Muscle of leg (tissue), 11 donors: ENCODE measurements around the gene BATF3. TPM values are rescaled to one million over a fixed set of nuclear protein-coding genes. Genes with fewer than 3 reads are reported as not detected.

Experiments used
- DNase-seq: peaks from one replicate; pipeline ENCODE4 v3.0.0; 2013
- H3K27ac ChIP-seq: one replicate; pipeline ENCODE4 v1.5.1; 2013; ENCODE audit warnings: mild to moderate bottlenecking, low read length, control low read depth
- H3K27me3 ChIP-seq: one replicate; pipeline ENCODE4 v1.6.1; 2013; ENCODE audit warnings: low read length; ENCODE audit not compliant: control insufficient read depth, insufficient read depth
- H3K36me3 ChIP-seq: one replicate; pipeline ENCODE4 v1.6.1; 2013; ENCODE audit warnings: low read length; ENCODE audit not compliant: control insufficient read depth, insufficient read depth
- H3K4me1 ChIP-seq: one replicate; pipeline ENCODE4 v1.6.1; 2013; ENCODE audit warnings: low read length; ENCODE audit not compliant: control insufficient read depth, insufficient read depth
- H3K4me3 ChIP-seq: one replicate; pipeline ENCODE4 v1.5.1; 2013; ENCODE audit warnings: low read length, control low read depth
- H3K9me3 ChIP-seq: replicated peaks from 2 replicates; pipeline ENCODE4 v1.6.1; 2013; ENCODE audit warnings: low read depth, low read length; ENCODE audit not compliant: control insufficient read depth
- WGBS: methylation state at CpG from one replicate; pipeline ENCODE4 v1.1.5; 2013; ENCODE audit warnings: missing lambda C conversion rate; ENCODE audit not compliant: insufficient coverage; 5-methylcytosine and 5-hydroxymethylcytosine counted together
- polyA plus RNA-seq, 8 donors: library from polyadenylated mRNA; unstranded; fragments of 120-200 nt; gene quantifications; one replicate each; pipeline versions ENCODE4 v1.2.1 to v1.2.3, GENCODE V29; 2013; ENCODE audit warnings: inconsistent platforms in 1 of 8, low replicate concordance in 1 of 8; ENCODE audit not compliant: insufficient read length in 8 of 8, insufficient read depth in 1 of 8
- total RNA-seq: library from RNA; stranded (reverse); fragments of 120-200 nt; gene quantifications from one replicate; pipeline ENCODE4 v1.2.4, GENCODE V29; 2013

The BATF3 gene
- total and polyA plus RNA-seq, 9 donors, result 1.5 to 2.3 (median 1.8) TPM

GRCh38 chr1:212674872-212675271 lies 24.8 kb downstream of the BATF3 start:
- no peaks in the 10 kb centered on the region for H3K27me3 ChIP-seq
- H3K36me3 ChIP-seq, result no peaks in the 10 kb centered on the region
- H3K4me1 ChIP-seq, result peaks cover 27% of the 10 kb centered on the region
- DNase-seq, result no peak
- peaks cover 2% of the 10 kb centered on the region for H3K9me3 ChIP-seq
- H3K27ac ChIP-seq, result no peak overlapping the region
- H3K4me3 ChIP-seq, result no peak overlapping the region
- no CpG with 5 or more reads among the region's 3 CpGs for WGBS

- H3K4me3 ChIP-seq, result no peak overlapping the region
- DNase-seq, result peak; percentile 80
- 33% methylated on average over 3 of the region's 12 CpGs for WGBS
- no peaks in the 10 kb centered on the region for H3K27me3 ChIP-seq
- H3K36me3 ChIP-seq, result no peaks in the 10 kb centered on the region
- H3K9me3 ChIP-seq, result peaks cover 2% of the 10 kb centered on the region
- peaks cover 41% of the 10 kb centered on the region for H3K4me1 ChIP-seq
- no peak overlapping the region for H3K27ac ChIP-seq
Measured at GRCh38 chr1:212671342-212672031, 28.2 kb downstream of the BATF3 start.

- Histone ChIP-seq H3K4me3 (no peak overlapping the region), H3K36me3 (no peaks in the 10 kb centered on the region), H3K4me1 (peaks cover 46% of the 10 kb centered on the region), H3K27ac (no peak overlapping the region), H3K27me3 (no peaks in the 10 kb centered on the region), H3K9me3 (peaks cover 2% of the 10 kb centered on the region)
- DNase-seq, result no peak
Measured at GRCh38 chr1:212670882-212671281, 28.8 kb downstream of the BATF3 start.

- H3K4me3 ChIP-seq, result no peak overlapping the region
- H3K4me1 ChIP-seq, result peaks cover 51% of the 10 kb centered on the region
- H3K36me3 ChIP-seq, result no peaks in the 10 kb centered on the region
- DNase-seq, result no peak
- no peak overlapping the region for H3K27ac ChIP-seq
- H3K9me3 ChIP-seq, result peaks cover 2% of the 10 kb centered on the region
- 100% methylated on average over 1 of the region's 7 CpGs for WGBS
- no peaks in the 10 kb centered on the region for H3K27me3 ChIP-seq
Measured at GRCh38 chr1:212670301-212670700, 29.3 kb downstream of the BATF3 start.

- no peak for DNase-seq
- no peaks in the 10 kb centered on the region for H3K27me3 ChIP-seq
- no peak overlapping the region for H3K4me3 ChIP-seq
- WGBS, result 81% methylated on average over 6 of the region's 8 CpGs
- no peaks in the 10 kb centered on the region for H3K9me3 ChIP-seq
- peaks cover 58% of the 10 kb centered on the region for H3K4me1 ChIP-seq
- H3K27ac ChIP-seq, result no peak overlapping the region
- H3K36me3 ChIP-seq, result no peaks in the 10 kb centered on the region
Measured at GRCh38 chr1:212669600-212669999, 30.0 kb downstream of the BATF3 start.

GRCh38 chr1:212669102-212669501 lies 30.5 kb downstream of the BATF3 start:
- peak; percentile 46 for DNase-seq
- Histone ChIP-seq H3K9me3 (no peaks in the 10 kb centered on the region), H3K27me3 (no peaks in the 10 kb centered on the region), H3K27ac (no peak overlapping the region), H3K36me3 (no peaks in the 10 kb centered on the region), H3K4me1 (peaks cover 58% of the 10 kb centered on the region), H3K4me3 (no peak overlapping the region)
- WGBS, result 70% methylated on average over 2 of the region's 2 CpGs

- 91% methylated on average over 2 of the region's 5 CpGs for WGBS
- Histone ChIP-seq H3K27ac (peak overlapping the region; percentile 95), H3K36me3 (no peaks in the 10 kb centered on the region), H3K4me1 (peaks cover 58% of the 10 kb centered on the region), H3K4me3 (no peak overlapping the region), H3K27me3 (no peaks in the 10 kb centered on the region), H3K9me3 (no peaks in the 10 kb centered on the region)
- no peak for DNase-seq
Measured at GRCh38 chr1:212668477-212668876, 31.2 kb downstream of the BATF3 start.

GRCh38 chr1:212667223-212668139 lies 32.2 kb downstream of the BATF3 start:
- 17% methylated on average over 7 of the region's 9 CpGs for WGBS
- Histone ChIP-seq H3K4me3 (no peak overlapping the region), H3K27ac (peak overlapping the region; percentile 95)

GRCh38 chr1:212666116-212666775 lies 33.4 kb downstream of the BATF3 start:
- WGBS, result 94% methylated on average over 6 of the region's 10 CpGs
- no peak overlapping the region for H3K4me3 ChIP-seq
- peaks cover 51% of the 10 kb centered on the region for H3K4me1 ChIP-seq

More at GRCh38 chr1:212667223-212668139, 32.2 kb downstream of the BATF3 start:
- no peaks in the 10 kb centered on the region for H3K36me3 ChIP-seq
- no peaks in the 10 kb centered on the region for H3K27me3 ChIP-seq
- peaks cover 58% of the 10 kb centered on the region for H3K4me1 ChIP-seq
- no peaks in the 10 kb centered on the region for H3K9me3 ChIP-seq
- DNase-seq, result peak; percentile 95

More at GRCh38 chr1:212666116-212666775, 33.4 kb downstream of the BATF3 start:
- Histone ChIP-seq H3K27ac (peak overlapping the region; percentile 15), H3K9me3 (no peaks in the 10 kb centered on the region), H3K36me3 (no peaks in the 10 kb centered on the region), H3K27me3 (no peaks in the 10 kb centered on the region)
- no peak for DNase-seq
